CD14-positive monocyte (primary cell): ENCODE data around the gene TNIK. TPM values are rescaled to one million over a fixed set of nuclear protein-coding genes. Genes with fewer than 3 reads are reported as not detected.

Source experiments
- DNase-seq, 3 donors: peaks; one replicate each; pipeline ENCODE4 v3.0.0-alpha.2; 2011 to 2022
- H2AFZ ChIP-seq: 2 replicates; pipeline ENCODE4 v1.6.0; 2012; ENCODE audit warnings: mild to moderate bottlenecking, low read depth, low read length, inconsistent platforms; ENCODE audit not compliant: insufficient read depth, poor library complexity, severe bottlenecking
- H3K27ac ChIP-seq, 2 donors: 1 replicate in 1 of 2; 2 replicates in 1 of 2; pipeline ENCODE4 v1.5.1; 2012 to 2013; ENCODE audit warnings: low read length in 2 of 2, control low read depth in 1 of 2, inconsistent platforms in 1 of 2, low read depth in 1 of 2, mild to moderate bottlenecking in 1 of 2
- H3K27me3 ChIP-seq, 2 donors: one replicate each; pipeline versions ENCODE4 v1.6.0 to v1.6.1; 2011 to 2013; ENCODE audit warnings: low read length in 2 of 2; ENCODE audit not compliant: control insufficient read depth in 2 of 2, insufficient read depth in 2 of 2
- H3K36me3 ChIP-seq, 2 donors: replicated peaks in 1 of 2; 1 replicate in 1 of 2; 2 replicates in 1 of 2; pipeline versions ENCODE4 v1.5.1 to v1.6.1; 2012 to 2013; ENCODE audit warnings: low read length in 2 of 2, control low read depth in 1 of 2, inconsistent platforms in 1 of 2, mild to moderate bottlenecking in 1 of 2; ENCODE audit not compliant: insufficient read depth in 2 of 2, control insufficient read depth in 1 of 2
- H3K4me1 ChIP-seq, 2 donors: 1 replicate in 1 of 2; 2 replicates in 1 of 2; pipeline versions ENCODE4 v1.5.1 to v1.6.1; 2012 to 2013; ENCODE audit warnings: low read length in 2 of 2, control low read depth in 1 of 2, inconsistent platforms in 1 of 2, mild to moderate bottlenecking in 1 of 2, moderate library complexity in 1 of 2; ENCODE audit not compliant: insufficient read depth in 2 of 2, control insufficient read depth in 1 of 2
- H3K4me2 ChIP-seq: replicated peaks from 2 replicates; pipeline ENCODE3; 2012; ENCODE audit warnings: low read length, moderate library complexity, mild to moderate bottlenecking; ENCODE audit not compliant: poor library complexity, severe bottlenecking; ENCODE audit errors: extremely low read depth
- H3K4me3 ChIP-seq, 3 experiments: fragments of 200-600 bp in 1 of 3; sonication (generic) in 1 of 3; replicated peaks in 1 of 3; 1 replicate in 2 of 3; 2 replicates in 1 of 3; pipeline ENCODE4 v1.5.1; 2011 to 2013; ENCODE audit warnings: low read length in 3 of 3, mild to moderate bottlenecking in 3 of 3, control low read depth in 2 of 3, low read depth in 2 of 3, inconsistent platforms in 1 of 3, moderate library complexity in 1 of 3
- H3K79me2 ChIP-seq: 2 replicates; pipeline ENCODE4 v1.6.0; 2012; ENCODE audit warnings: mild to moderate bottlenecking, control low read depth, inconsistent platforms, low read length, moderate library complexity; ENCODE audit not compliant: insufficient read depth
- H3K9ac ChIP-seq: 2 replicates; pipeline ENCODE4 v1.6.0; 2017; ENCODE audit warnings: low read length, mild to moderate bottlenecking; ENCODE audit not compliant: insufficient read depth, poor library complexity, severe bottlenecking
- H3K9me3 ChIP-seq, 2 donors: replicated peaks in 1 of 2; 1 replicate in 1 of 2; 2 replicates in 1 of 2; pipeline versions ENCODE4 v1.5.1 to v1.6.1; 2012 to 2013; ENCODE audit warnings: low read length in 2 of 2, control low read depth in 1 of 2; ENCODE audit not compliant: control insufficient read depth in 1 of 2, insufficient read depth in 1 of 2
- H4K20me1 ChIP-seq: 2 replicates; pipeline ENCODE4 v1.6.0; 2012; ENCODE audit warnings: mild to moderate bottlenecking, low read length, control low read depth, moderate library complexity; ENCODE audit not compliant: insufficient read depth
- H3K27ac Mint-ChIP-seq, 7 donors: one replicate each; pipeline ENCODE4 v1.8.0; 2020; ENCODE audit warnings: mild to moderate bottlenecking in 7 of 7, mixed read lengths in 7 of 7, moderate library complexity in 6 of 7, inconsistent platforms in 2 of 7
- H3K27me3 Mint-ChIP-seq, 3 donors: one replicate each; pipeline ENCODE4 v1.8.0; 2021 to 2022; ENCODE audit warnings: low read depth in 3 of 3, mild to moderate bottlenecking in 3 of 3, mixed read lengths in 3 of 3, moderate library complexity in 3 of 3, inconsistent platforms in 1 of 3
- H3K36me3 Mint-ChIP-seq, 2 donors: one replicate each; pipeline ENCODE4 v1.8.0; 2020; ENCODE audit warnings: mixed read lengths in 2 of 2, inconsistent platforms in 1 of 2, mild to moderate bottlenecking in 1 of 2
- H3K4me1 Mint-ChIP-seq: one replicate; pipeline ENCODE4 v1.8.0; 2020; ENCODE audit warnings: mild to moderate bottlenecking, mixed read lengths
- H3K4me3 Mint-ChIP-seq, 2 donors: one replicate each; pipeline ENCODE4 v1.8.0; 2020; ENCODE audit warnings: mild to moderate bottlenecking in 2 of 2, mixed read lengths in 2 of 2, moderate library complexity in 1 of 2
- H3K9me3 Mint-ChIP-seq, 7 donors: one replicate each; pipeline ENCODE4 v1.8.0; 2020 to 2022; ENCODE audit warnings: mixed read lengths in 7 of 7, mild to moderate bottlenecking in 6 of 7, moderate library complexity in 6 of 7, inconsistent platforms in 2 of 7
- CTCF ChIP-seq: fragments of 200-600 bp; IDR thresholded peaks from one replicate; pipeline ENCODE4 v1.8.0; 2022; ENCODE audit warnings: antibody characterized with exemption, mild to moderate bottlenecking
- WGBS: methylation state at CpG from one replicate; pipeline ENCODE4 v1.1.5; 2013; ENCODE audit warnings: missing lambda C conversion rate; ENCODE audit not compliant: insufficient coverage; 5-methylcytosine and 5-hydroxymethylcytosine counted together
- intact Hi-C, 2 donors: fragments of 100-400 bp; cut with micrococcal nuclease; formaldehyde crosslinking; loops; one replicate each; pipeline versions ENCODE4 v1.15.0 to v1.15.1; 2023
- polyA plus RNA-seq, 3 donors: library from polyadenylated mRNA; depleted of rRNA in 1 of 3; unstranded in 2 of 3; stranded (reverse) in 1 of 3; fragments of 300-500 nt in 2 of 3; fragments of >200 nt in 1 of 3; fragmentation: Illumina TruSeq in 2 of 3; gene quantifications; 1 replicate in 2 of 3; 2 replicates in 1 of 3; pipeline ENCODE4 v1.2.3, GENCODE V29; 2012 to 2021

The TNIK gene
- polyA plus RNA-seq, 3 donors: 0.36 to 1.8 (median 0.75) TPM

- H3K36me3 Mint-ChIP-seq: no peaks in the 10 kb centered on the region
- intact Hi-C loops: no loop called here
- 100% methylated on average over 1 of the region's 7 CpGs for WGBS
- Histone ChIP-seq H2AFZ (no peak overlapping the region), H3K79me2 (no peaks in the 10 kb centered on the region), H3K9ac (no peak overlapping the region), H3K27me3 (no peaks in the 10 kb centered on the region), H3K9me3 (no peaks in the 10 kb centered on the region), H3K4me3 (no peak overlapping the region), H4K20me1 (no peaks in the 10 kb centered on the region), H3K4me1 (no peaks in the 10 kb centered on the region), H3K27ac (no peak overlapping the region), H3K4me2 (no peak overlapping the region), H3K36me3 (no peaks in the 10 kb centered on the region)
- peaks cover 0 to 3% (median 0%) of the 10 kb centered on the region in 7 donors for H3K9me3 Mint-ChIP-seq
- H3K4me1 Mint-ChIP-seq: peaks cover 9% of the 10 kb centered on the region
- no peak for DNase-seq
- H3K27me3 Mint-ChIP-seq: peaks cover 1 to 4% (median 1%) of the 10 kb centered on the region in 3 donors
- no peak overlapping the region for H3K27ac Mint-ChIP-seq
- H3K4me3 Mint-ChIP-seq: no peak overlapping the region
- TF ChIP-seq CTCF: no peak
Measured at GRCh38 chr3:171488479-171488878, 28.3 kb upstream of the TNIK start.

DNA sequence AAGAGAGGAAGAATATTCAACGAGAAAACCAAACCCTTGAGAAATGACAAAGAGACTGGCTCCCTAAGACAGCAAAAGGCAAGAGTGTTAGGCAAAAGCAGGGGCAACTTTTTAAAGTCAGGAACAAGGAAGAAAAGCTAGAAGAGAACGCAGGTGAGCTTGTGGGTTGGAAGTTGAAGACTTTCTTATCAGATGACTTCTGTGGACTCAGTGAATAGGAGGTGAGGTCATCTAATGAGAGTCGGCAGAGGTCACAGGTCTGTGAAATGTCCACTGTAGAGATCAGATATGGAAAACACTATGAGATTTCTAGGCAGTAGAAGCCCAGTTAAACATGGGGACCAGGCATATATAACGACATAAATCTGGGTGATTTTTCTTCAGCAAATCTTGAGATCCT, 27.2 kb upstream of the TNIK start:
- DNase-seq: no peak
- intact Hi-C loops: no loop called here
- Mint-ChIP-seq H3K27ac (no peak overlapping the region), H3K27me3 (peaks cover 1 to 4% (median 1%) of the 10 kb centered on the region in 3 donors), H3K4me1 (peaks cover 9% of the 10 kb centered on the region), H3K9me3 (peaks cover 0 to 3% (median 0%) of the 10 kb centered on the region in 7 donors), H3K36me3 (no peaks in the 10 kb centered on the region), H3K4me3 (no peak overlapping the region)
- Histone ChIP-seq H3K27me3 (no peaks in the 10 kb centered on the region), H4K20me1 (no peaks in the 10 kb centered on the region), H3K9me3 (no peaks in the 10 kb centered on the region), H3K79me2 (no peaks in the 10 kb centered on the region), H2AFZ (no peak overlapping the region), H3K4me3 (no peak overlapping the region), H3K9ac (no peak overlapping the region), H3K36me3 (no peaks in the 10 kb centered on the region), H3K4me1 (no peaks in the 10 kb centered on the region), H3K27ac (no peak overlapping the region), H3K4me2 (no peak overlapping the region)
- no peak for TF ChIP-seq CTCF
- WGBS: 92% methylated on average over 4 of the region's 4 CpGs
